Measurements from ENCODE around the gene CLCF1. TPM values are rescaled to one million over a fixed set of nuclear protein-coding genes. Genes with fewer than 3 reads are reported as not detected.

Gene CLCF1
- total RNA-seq, 2 donors from 2014 or later: 1.7 to 4.0 TPM

DNA sequence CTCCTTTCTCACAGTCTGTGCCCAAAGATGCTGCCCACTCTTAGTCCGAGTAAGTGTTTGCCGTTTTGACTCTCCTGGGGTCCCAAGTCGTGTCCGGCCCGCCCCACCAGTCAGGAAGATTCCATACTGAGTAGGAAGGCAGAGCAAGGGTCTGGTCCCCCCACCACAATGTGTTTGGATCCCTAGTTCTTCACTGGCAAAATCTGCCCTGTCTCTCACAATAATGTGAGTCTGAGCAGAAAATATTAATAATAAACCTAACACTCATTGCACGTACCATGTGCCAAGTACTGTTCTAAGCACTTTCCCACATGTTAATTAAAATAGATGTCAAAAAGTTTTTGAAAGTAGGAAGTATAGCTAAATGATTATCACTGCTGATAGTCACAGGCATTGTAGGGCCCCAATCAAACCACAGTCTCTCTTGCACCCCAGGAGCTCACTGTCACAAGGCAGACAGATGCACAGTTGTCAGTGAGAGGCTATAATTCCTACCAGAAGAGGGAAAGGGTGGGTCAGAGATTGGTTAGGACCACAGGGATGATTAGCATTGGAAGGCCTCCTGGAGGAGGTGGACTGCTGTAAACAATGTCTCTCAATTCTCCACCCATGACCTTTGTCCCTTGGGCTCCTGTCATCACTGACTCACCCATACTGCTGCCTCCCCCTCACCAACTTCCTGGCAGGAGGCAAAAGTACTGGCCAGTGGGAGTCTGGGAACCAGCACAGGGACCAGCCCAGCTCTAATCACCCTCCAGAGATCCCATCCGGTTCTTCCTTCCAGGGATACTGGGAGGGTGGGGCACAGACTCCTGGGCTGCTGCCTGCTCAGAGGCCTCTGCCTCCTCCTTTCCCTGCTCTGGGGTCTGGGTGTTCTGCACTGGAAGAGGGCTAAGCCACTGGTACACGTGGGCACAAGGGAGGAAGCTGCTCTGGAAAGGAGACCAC lies 19.0 kb downstream of the CLCF1 start:
- Histone ChIP-seq H3K9ac (ENCODE audit: low read depth in 2 of 2, low read length in 2 of 2) (peak overlapping the region; percentile 78 to 100), H3K36me3 (no peaks in the 10 kb centered on the region), H3K27me3 (no peaks in the 10 kb centered on the region), H3K4me1 (peaks cover 38% of the 10 kb centered on the region), H3K4me3 (peak overlapping the region; percentile 67), H3K9me3 (no peaks in the 10 kb centered on the region), H3K27ac (peak overlapping the region; percentile 100)
- DNase-seq: peak; percentile 94
- intact Hi-C loops (cut with DNase I): no loop called here
- TF ChIP-seq, protein P1, sequence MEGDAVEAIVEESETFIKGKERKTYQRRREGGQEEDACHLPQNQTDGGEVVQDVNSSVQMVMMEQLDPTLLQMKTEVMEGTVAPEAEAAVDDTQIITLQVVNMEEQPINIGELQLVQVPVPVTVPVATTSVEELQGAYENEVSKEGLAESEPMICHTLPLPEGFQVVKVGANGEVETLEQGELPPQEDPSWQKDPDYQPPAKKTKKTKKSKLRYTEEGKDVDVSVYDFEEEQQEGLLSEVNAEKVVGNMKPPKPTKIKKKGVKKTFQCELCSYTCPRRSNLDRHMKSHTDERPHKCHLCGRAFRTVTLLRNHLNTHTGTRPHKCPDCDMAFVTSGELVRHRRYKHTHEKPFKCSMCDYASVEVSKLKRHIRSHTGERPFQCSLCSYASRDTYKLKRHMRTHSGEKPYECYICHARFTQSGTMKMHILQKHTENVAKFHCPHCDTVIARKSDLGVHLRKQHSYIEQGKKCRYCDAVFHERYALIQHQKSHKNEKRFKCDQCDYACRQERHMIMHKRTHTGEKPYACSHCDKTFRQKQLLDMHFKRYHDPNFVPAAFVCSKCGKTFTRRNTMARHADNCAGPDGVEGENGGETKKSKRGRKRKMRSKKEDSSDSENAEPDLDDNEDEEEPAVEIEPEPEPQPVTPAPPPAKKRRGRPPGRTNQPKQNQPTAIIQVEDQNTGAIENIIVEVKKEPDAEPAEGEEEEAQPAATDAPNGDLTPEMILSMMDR (IDR thresholded peaks at IDR 0.05): no peak

DNA sequence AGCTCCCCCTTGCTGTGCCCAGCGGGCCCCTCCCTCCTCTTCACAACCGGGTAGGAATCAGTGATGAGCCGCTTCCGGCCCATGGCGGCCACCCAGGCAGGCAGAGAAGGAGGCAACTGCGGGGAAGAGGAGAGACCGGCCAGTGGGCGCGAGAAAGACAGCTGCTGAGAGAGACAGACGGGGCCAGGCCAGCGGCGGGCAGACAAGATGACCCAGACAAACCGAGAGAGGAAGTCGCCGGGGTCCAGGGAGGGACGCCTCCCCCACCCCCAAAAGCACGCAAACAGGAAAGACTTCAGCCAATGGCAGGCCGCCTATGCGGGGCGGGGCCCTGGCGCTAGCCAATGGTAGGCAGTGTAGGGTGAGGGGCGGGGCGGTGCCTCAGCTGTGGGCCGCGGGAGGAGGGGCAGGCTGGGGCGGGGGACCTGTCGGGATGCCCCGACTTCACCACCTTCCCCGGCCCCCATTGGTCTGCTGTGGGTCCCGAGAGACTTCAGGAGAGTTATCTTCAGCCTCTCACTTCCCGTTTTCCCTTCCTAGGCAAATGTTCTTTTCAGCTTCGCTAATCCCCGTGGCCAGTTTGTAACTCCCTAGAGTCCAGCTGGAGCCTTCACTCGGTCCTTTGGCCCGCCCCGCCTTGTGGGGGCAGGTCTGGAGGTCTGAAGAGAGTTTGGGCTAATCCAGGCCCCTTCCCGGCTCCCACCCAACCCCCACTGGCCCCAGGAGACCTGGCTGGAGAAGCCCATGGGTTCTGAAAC lies 19.9 kb downstream of the CLCF1 start, which contains the start of gene POLD4:
TSS of gene POLD4 (minus strand) at position 230 of the 758 bp plus-strand sequence. CDS start at position 83, 147 bp downstream.
- intact Hi-C loops (cut with DNase I): no loop called here
- Histone ChIP-seq H3K9me3 (no peaks in the 10 kb centered on the region), H3K4me3 (peak within 1 kb of the TSS; percentile 67), H3K27me3 (no peaks in the 10 kb centered on the region), H3K9ac (ENCODE audit: low read depth in 2 of 2, low read length in 2 of 2) (peak within 1 kb of the TSS; percentile 97 to 100), H3K27ac (peak within 1 kb of the TSS; percentile 100), H3K36me3 (no peaks in the 10 kb centered on the region), H3K4me1 (peaks cover 38% of the 10 kb centered on the region)
- TF ChIP-seq, protein P1 (IDR thresholded peaks at IDR 0.05): no peak
- peak; percentile 99 for DNase-seq

GRCh38 chr11:67352546-67353316 lies 20.7 kb downstream of the CLCF1 start:
- peak overlapping the region; percentile 97 to 100 for H3K9ac ChIP-seq (ENCODE audit: low read depth in 2 of 2, low read length in 2 of 2)
- H3K4me3 ChIP-seq: peak overlapping the region; percentile 67
- peak overlapping the region; percentile 100 for H3K27ac ChIP-seq
- H3K9me3 ChIP-seq: no peaks in the 10 kb centered on the region
- TF ChIP-seq, protein P1 (IDR thresholded peaks at IDR 0.05): no peak
- H3K4me1 ChIP-seq: peaks cover 38% of the 10 kb centered on the region
- peak; percentile 59 for DNase-seq
- H3K27me3 ChIP-seq: no peaks in the 10 kb centered on the region
- H3K36me3 ChIP-seq: no peaks in the 10 kb centered on the region
- intact Hi-C loops (cut with DNase I): no loop called here

DNA sequence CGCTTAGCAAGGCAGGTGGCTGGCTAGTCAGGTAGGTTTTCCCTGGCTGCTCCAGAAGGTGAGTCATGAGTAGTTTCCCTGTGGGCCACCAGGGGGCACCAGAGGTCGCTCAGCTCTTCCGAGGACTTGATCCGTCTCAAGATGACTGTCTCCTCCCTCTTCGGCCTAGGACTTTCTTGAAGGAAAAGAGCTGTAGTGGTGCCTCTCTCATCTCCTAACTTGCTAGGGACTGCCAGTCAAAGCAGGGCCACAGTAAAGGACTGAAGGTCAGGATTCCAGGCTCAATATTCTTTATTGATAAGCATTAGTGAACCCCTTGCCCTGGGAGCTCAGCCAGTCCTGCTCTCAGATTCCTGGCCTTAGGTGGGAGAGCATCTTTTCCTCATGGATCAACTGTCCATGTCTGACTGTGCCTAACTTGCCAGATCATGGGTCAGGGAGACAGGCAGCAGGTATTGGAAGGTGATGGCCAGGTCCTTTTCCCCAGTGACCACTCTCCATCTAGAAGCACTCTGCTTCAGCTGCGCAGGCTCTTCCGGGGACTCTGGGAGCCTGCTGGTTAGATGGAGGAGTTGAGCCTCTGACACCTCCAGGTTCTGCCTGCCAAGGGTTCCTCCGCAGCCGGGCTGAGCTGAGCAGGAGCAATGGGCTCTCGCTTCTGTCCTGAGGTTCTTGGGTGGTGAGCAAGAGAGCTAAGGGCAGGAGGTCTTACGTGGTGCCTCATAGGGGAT lies 22.0 kb downstream of the CLCF1 start:
- intact Hi-C loops (cut with DNase I): no loop called here
- H3K9me3 ChIP-seq: no peaks in the 10 kb centered on the region

More for the DNA sequence above, 22.0 kb downstream of the CLCF1 start:
- H3K4me1 ChIP-seq: peaks cover 35% of the 10 kb centered on the region
- H3K27me3 ChIP-seq: no peaks in the 10 kb centered on the region
- DNase-seq: peak; percentile 75
- H3K36me3 ChIP-seq: no peaks in the 10 kb centered on the region
- peak overlapping the region; percentile 100 for H3K27ac ChIP-seq
- H3K9ac ChIP-seq (ENCODE audit: low read depth in 2 of 2, low read length in 2 of 2): peak overlapping the region; percentile 58 to 100
- TF ChIP-seq, protein P1 (IDR thresholded peaks at IDR 0.05): peak; percentile 94
- H3K4me3 ChIP-seq: no peak overlapping the region

Data from colonic mucosa (tissue), 4 donors.